Keratinocyte (primary cell): ENCODE results near the gene LRRC2.

Source experiments
- EZH2 ChIP-seq: IDR thresholded peaks from one replicate; pipeline ENCODE4 v1.6.1; 2012; ENCODE audit warnings: inconsistent platforms, mild to moderate bottlenecking, low read length, moderate library complexity
- TF ChIP-seq, protein P1 (sequence below), 3 experiments: IDR thresholded peaks in 1 of 3; conservative IDR thresholded peaks in 1 of 3; optimal IDR thresholded peaks in 1 of 3; 2 replicates in 2 of 3; 3 replicates in 1 of 3; pipeline versions ENCODE3 to v1.5.1; 2011; ENCODE audit warnings: low read length in 3 of 3, mild to moderate bottlenecking in 3 of 3, moderate library complexity in 2 of 3, control low read depth in 1 of 3, inconsistent platforms in 1 of 3; ENCODE audit not compliant: insufficient read depth in 2 of 3; ENCODE audit errors: extremely low read depth in 1 of 3

DNA sequence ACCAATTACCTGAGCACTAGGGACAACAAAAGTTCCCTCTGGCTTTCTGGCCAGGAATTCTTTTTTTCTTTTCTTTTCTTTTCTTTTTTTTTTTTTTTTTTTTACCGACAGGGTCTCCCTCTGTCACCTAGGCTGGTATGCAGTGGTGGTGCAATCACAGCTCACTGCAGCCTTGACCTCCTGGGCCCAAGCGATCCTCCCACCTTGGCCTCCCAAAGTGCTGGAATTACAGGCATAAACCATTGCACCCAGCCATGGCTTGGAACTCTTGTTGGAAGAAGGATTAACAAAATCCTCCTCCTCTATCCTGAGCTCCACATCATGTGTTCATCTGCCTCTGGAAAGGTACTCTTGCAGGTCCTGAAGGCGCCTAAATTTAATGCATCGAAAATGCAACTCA is 98.5 kb downstream of the LRRC2 start:
- TF ChIP-seq, protein P1, sequence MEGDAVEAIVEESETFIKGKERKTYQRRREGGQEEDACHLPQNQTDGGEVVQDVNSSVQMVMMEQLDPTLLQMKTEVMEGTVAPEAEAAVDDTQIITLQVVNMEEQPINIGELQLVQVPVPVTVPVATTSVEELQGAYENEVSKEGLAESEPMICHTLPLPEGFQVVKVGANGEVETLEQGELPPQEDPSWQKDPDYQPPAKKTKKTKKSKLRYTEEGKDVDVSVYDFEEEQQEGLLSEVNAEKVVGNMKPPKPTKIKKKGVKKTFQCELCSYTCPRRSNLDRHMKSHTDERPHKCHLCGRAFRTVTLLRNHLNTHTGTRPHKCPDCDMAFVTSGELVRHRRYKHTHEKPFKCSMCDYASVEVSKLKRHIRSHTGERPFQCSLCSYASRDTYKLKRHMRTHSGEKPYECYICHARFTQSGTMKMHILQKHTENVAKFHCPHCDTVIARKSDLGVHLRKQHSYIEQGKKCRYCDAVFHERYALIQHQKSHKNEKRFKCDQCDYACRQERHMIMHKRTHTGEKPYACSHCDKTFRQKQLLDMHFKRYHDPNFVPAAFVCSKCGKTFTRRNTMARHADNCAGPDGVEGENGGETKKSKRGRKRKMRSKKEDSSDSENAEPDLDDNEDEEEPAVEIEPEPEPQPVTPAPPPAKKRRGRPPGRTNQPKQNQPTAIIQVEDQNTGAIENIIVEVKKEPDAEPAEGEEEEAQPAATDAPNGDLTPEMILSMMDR (optimal IDR thresholded peaks at IDR 0.05 in 1 of 3, IDR thresholded peaks at IDR 0.05 in 1 of 3, conservative IDR thresholded peaks at IDR 0.05 in 1 of 3; ENCODE audit: extremely low read depth in 1 of 3, insufficient read depth in 2 of 3, low read length in 3 of 3) = no peak
- TF ChIP-seq EZH2 = no peak
